ENCODE data around the gene LCN6. TPM values are rescaled to one million over a fixed set of nuclear protein-coding genes. Genes with fewer than 3 reads are reported as not detected.

LCN6 gene
- total RNA-seq: not detected in 2 replicates

GRCh38 chr9:136748201-136748600 lies at the start of gene LCN6:
TSS of gene LCN6 (minus strand) at chr9:136748525. CDS start at chr9:136748483, 42 bp downstream.

DNA sequence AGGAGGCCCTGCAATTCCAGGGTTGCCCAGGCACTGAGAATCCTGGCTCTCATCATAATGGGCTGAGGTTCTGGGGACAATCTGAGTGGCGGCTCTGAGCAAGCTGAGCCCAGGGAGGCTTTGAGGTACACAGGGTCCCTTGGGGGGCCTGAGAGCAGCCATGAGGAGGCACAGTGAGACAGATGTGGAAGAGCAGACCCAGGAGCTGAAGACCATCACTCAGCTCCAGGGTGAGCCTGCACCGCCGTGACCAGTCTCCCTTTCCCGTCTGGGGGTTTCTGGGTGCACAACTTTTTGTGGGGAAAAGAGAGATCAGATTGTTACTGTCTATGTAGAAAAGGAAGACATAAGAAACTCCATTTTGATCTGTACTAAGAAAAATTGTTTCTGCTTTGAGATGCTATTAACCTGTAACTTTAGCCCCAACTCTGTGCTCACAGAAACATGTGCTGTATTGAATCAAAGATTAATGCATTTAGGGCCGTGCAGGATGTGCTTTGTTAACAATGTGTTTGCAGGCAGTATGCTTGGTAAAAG lies 48.0 kb upstream of the LCN6 start, which contains the start of gene CCDC183:
TSS of gene CCDC183 (plus strand) at position 101 of the 537 bp plus-strand sequence. CDS start at position 161, 60 bp downstream.

GRCh38 chr9:136790640-136791515 lies 42.6 kb upstream of the LCN6 start, which contains the start of gene TMEM141:
TSS of gene TMEM141 (plus strand) at chr9:136791344. CDS start at chr9:136791371, 27 bp downstream.

GRCh38 chr9:136764301-136764891 lies 16.1 kb upstream of the LCN6 start, which contains the start of gene LCN15:
TSS of gene LCN15 (minus strand) at chr9:136764518. CDS start at chr9:136764488, 30 bp downstream.

GRCh38 chr9:136742591-136743391 lies 5.5 kb downstream of the LCN6 start, which contains the start of gene LCN10:
TSS of gene LCN10 (minus strand) at chr9:136742940. CDS start at chr9:136742903, 37 bp downstream.

DNA sequence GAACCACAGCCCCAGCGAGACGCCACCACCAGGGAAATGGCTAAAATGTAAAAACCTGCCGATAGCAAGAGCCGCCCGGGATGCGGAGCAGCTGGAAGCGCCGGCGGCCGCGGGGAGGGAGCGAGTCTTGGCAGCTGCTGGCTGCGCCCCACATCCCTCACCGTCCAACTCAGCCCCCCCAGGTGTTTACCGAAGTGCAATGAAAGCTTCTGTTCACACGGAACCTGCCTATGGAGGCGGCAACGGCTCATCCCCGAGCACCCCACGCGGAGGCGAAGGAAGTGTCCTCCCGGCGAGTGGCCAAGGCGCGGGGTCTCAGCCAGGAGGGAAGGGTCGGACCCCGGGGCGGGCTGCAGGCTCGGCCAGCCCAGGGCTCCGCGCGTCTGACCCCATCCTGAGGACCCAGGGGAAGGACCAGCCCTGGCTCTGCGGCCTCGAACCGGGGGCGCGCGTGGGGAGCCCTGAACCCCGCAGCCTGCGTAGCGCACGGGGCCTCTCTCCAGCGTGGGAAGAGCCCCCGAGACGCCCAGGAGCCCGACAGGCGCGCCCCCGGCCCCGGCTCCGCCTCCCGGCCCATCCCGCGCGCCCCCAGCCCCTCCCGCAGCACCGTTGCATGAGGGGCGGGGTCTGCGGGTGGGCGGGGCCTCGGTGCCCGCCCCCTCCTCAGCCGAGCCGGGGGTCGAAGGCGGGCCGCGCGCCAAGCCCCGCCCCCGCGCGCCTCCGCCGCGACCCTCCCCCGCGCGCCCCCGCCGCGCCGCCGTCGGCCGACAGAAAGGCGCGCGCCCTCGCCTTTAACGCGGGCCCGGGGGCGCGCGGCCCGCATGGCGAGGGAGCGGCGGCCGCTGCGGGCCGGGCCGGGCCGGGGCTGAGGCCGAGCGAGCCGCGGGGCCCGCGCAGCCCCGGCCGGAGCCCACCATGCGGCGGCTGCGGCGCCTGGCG lies 36.3 kb downstream of the LCN6 start, which contains the start of gene DIPK1B:
TSS of gene DIPK1B (plus strand) at position 822 of the 939 bp plus-strand sequence. CDS start at position 916, 94 bp downstream.

Other genes with a start within 250 kb of the LCN6 start
- gene NOTCH1, start 202.5 kb downstream of the LCN6 start, total RNA-seq: 23.0 and 36.0 TPM in 2 replicates
- gene EGFL7, start 85.6 kb downstream of the LCN6 start, total RNA-seq: 20.4 and 27.0 TPM in 2 replicates
- 59.6 and 67.2 TPM in 2 replicates for gene AGPAT2, start 61.1 kb downstream of the LCN6 start, total RNA-seq
- gene DIPK1B, start 36.0 kb downstream of the LCN6 start, total RNA-seq: 8.3 and 18.1 TPM in 2 replicates
- not detected in 2 replicates for gene LCN10, start 5.6 kb downstream of the LCN6 start, total RNA-seq
- not detected in 2 replicates for gene LCN8, start 9.7 kb upstream of the LCN6 start, total RNA-seq
- gene LCN15, start 16.0 kb upstream of the LCN6 start, total RNA-seq: not detected in 2 replicates
- gene TMEM141, start 42.8 kb upstream of the LCN6 start, total RNA-seq: 82.4 and 97.8 TPM in 2 replicates
- 0.25 TPM in 1 of 2 replicates, not detected in the other for gene CCDC183, start 47.8 kb upstream of the LCN6 start, total RNA-seq
- gene RABL6, start 59.4 kb upstream of the LCN6 start, total RNA-seq: 117 and 144 TPM in 2 replicates
- gene AJM1, start 94.0 kb upstream of the LCN6 start, total RNA-seq: 0.81 and 1.5 TPM in 2 replicates
- 109 and 152 TPM in 2 replicates for gene PHPT1, start 100.9 kb upstream of the LCN6 start, total RNA-seq
- gene MAMDC4, start 103.8 kb upstream of the LCN6 start, total RNA-seq: 1.8 and 3.2 TPM in 2 replicates
- 325 and 364 TPM in 2 replicates for gene EDF1, start 117.8 kb upstream of the LCN6 start, total RNA-seq
- 10.9 and 22.7 TPM in 2 replicates for gene TRAF2, start 138.0 kb upstream of the LCN6 start, total RNA-seq
- gene FBXW5, start 196.2 kb upstream of the LCN6 start, total RNA-seq: 150 and 168 TPM in 2 replicates
- gene C8G, start 196.7 kb upstream of the LCN6 start, total RNA-seq: not detected in 2 replicates
- 1.6 TPM in 1 of 2 replicates, not detected in the other for gene LCN12, start 203.7 kb upstream of the LCN6 start, total RNA-seq
- gene PTGDS, start 229.0 kb upstream of the LCN6 start, total RNA-seq: 4.2 and 463 TPM in 2 replicates
- gene LCNL1, start 234.5 kb upstream of the LCN6 start, total RNA-seq: 2.5 TPM in 1 of 2 replicates, not detected in the other
- 49.2 and 65.2 TPM in 2 replicates for gene PAXX, start 243.9 kb upstream of the LCN6 start, total RNA-seq
- gene CLIC3, start 248.0 kb upstream of the LCN6 start, total RNA-seq: 16.5 and 47.4 TPM in 2 replicates

All from mesangial cell (primary cell).